Measurements from ENCODE around the gene CD70.

The CD70 gene

DNA sequence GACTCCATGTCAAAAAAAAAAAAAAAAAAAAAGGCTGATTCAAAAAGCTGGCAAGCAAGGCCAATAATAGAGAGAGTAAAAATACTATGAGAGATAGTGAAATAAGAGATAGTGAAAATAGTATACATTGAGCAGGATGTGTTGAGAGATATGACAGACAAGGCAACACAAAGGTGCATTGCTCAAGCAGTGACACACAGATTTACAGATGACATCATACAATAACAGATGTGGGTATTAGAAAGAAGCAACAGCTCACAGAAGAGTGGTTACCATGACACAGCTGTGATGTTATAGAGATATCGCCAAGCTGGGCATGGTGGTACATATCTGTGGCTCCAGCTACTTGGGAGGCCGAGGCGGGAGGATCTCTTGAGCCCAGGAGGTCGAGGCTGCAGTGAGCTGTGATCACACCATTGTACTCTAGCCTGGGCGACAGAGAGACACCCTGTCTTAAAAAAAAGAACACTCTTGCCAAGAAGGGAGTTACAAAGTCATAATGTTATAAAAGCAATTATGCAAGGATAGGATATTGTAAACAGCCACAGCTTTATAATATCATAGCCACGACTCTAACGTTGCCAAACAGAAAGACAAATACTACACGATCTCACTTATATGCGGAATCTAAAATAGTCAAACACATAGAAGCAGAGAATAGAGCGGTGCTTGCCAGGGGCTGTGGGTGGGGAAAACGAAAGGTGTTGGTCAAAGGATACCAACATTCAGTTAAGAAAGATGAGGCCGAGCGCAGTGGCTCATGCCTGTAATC lies 49.8 kb downstream of the CD70 start:
- Histone ChIP-seq H3K27me3 (ENCODE audit: insufficient read depth, poor library complexity, severe bottlenecking) (no peaks in the 10 kb centered on the region), H3K27ac (replicated peaks) (no peak overlapping the region), H3K4me3 (replicated peaks; ENCODE audit: insufficient read depth, low read length) (no peak overlapping the region)
- no peak for TF ChIP-seq GABPA (IDR thresholded peaks at IDR 0.05; ENCODE audit: low read depth)
- no peak for TF ChIP-seq REST (IDR thresholded peaks at IDR 0.05; ENCODE audit: insufficient replicate concordance, low read depth)
- no peak for TF ChIP-seq POLR2AphosphoS5 (IDR thresholded peaks at IDR 0.05; ENCODE audit: low read depth)
- no peak for TF ChIP-seq SPI1 (IDR thresholded peaks at IDR 0.05; ENCODE audit: borderline replicate concordance, low read depth)
- TF ChIP-seq, protein P1, sequence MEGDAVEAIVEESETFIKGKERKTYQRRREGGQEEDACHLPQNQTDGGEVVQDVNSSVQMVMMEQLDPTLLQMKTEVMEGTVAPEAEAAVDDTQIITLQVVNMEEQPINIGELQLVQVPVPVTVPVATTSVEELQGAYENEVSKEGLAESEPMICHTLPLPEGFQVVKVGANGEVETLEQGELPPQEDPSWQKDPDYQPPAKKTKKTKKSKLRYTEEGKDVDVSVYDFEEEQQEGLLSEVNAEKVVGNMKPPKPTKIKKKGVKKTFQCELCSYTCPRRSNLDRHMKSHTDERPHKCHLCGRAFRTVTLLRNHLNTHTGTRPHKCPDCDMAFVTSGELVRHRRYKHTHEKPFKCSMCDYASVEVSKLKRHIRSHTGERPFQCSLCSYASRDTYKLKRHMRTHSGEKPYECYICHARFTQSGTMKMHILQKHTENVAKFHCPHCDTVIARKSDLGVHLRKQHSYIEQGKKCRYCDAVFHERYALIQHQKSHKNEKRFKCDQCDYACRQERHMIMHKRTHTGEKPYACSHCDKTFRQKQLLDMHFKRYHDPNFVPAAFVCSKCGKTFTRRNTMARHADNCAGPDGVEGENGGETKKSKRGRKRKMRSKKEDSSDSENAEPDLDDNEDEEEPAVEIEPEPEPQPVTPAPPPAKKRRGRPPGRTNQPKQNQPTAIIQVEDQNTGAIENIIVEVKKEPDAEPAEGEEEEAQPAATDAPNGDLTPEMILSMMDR (IDR thresholded peaks at IDR 0.05; ENCODE audit: insufficient read depth, low read length), result no peak
- DNase-seq (ENCODE audit: low read depth in 1 of 2, low spot score in 1 of 2), result no peak

GRCh38 chr19:6539514-6539913 lies 51.4 kb downstream of the CD70 start:
- H3K27ac ChIP-seq (replicated peaks), result no peak overlapping the region
- TF ChIP-seq REST (IDR thresholded peaks at IDR 0.05; ENCODE audit: insufficient replicate concordance, low read depth) (no peak), SPI1 (IDR thresholded peaks at IDR 0.05; ENCODE audit: borderline replicate concordance, low read depth) (no peak), GABPA (IDR thresholded peaks at IDR 0.05; ENCODE audit: low read depth) (no peak), POLR2AphosphoS5 (IDR thresholded peaks at IDR 0.05; ENCODE audit: low read depth) (no peak)
- DNase-seq (ENCODE audit: low read depth in 1 of 2, low spot score in 1 of 2), result no peak

More at GRCh38 chr19:6539514-6539913, 51.4 kb downstream of the CD70 start:
- Histone ChIP-seq H3K4me3 (replicated peaks; ENCODE audit: insufficient read depth, low read length) (no peak overlapping the region), H3K27me3 (ENCODE audit: insufficient read depth, poor library complexity, severe bottlenecking) (no peaks in the 10 kb centered on the region)
